ENCODE results near the gene ELAPOR2.
"Not testable (repeated sequence)": the region's sequence is repeated elsewhere in the genome, so short reads cannot be mapped to it uniquely, and the experiment has no call there.

The ELAPOR2 gene

GRCh38 chr7:87059525-87060287, at the start of gene ELAPOR2:
TSS of gene ELAPOR2 (minus strand) at chr7:87059654. CDS start at chr7:87059513, 141 bp downstream.
- TF ChIP-seq CTCF (IDR thresholded peaks at IDR 0.05) = peak; percentile 27
- Histone ChIP-seq H3K4me3 (peak within 1 kb of the TSS; percentile 75), H3K27ac (peak within 1 kb of the TSS; percentile 62 to 73)
- peak; percentile 79 for DNase-seq (ENCODE audit: low spot score)

- Histone ChIP-seq H3K27ac (no peak overlapping the region), H3K4me3 (no peak overlapping the region)
- no peak for TF ChIP-seq CTCF (IDR thresholded peaks at IDR 0.05)
- no peak for DNase-seq (ENCODE audit: low spot score)
Observed at GRCh38 chr7:87107949-87108776, 48.7 kb upstream of the ELAPOR2 start.

- no peak for DNase-seq (ENCODE audit: low spot score)
- H3K4me3 ChIP-seq = no peak overlapping the region
- no peak overlapping the region for H3K27ac ChIP-seq
- TF ChIP-seq CTCF (IDR thresholded peaks at IDR 0.05) = no peak
Observed at GRCh38 chr7:87106974-87107612, 47.6 kb upstream of the ELAPOR2 start.

- no peak overlapping the region for H3K4me3 ChIP-seq
- DNase-seq (ENCODE audit: low spot score) = no peak
- no peak for TF ChIP-seq CTCF (IDR thresholded peaks at IDR 0.05)
- H3K27ac ChIP-seq = no peak overlapping the region
Observed at GRCh38 chr7:87105401-87105800, 45.9 kb upstream of the ELAPOR2 start.

- H3K4me3 ChIP-seq = no peak overlapping the region
- no peak for TF ChIP-seq CTCF (IDR thresholded peaks at IDR 0.05)
- no peak overlapping the region for H3K27ac ChIP-seq
- DNase-seq (ENCODE audit: low spot score) = no peak
Observed at GRCh38 chr7:87100326-87100725, 40.9 kb upstream of the ELAPOR2 start.

GRCh38 chr7:87097375-87097774, 37.9 kb upstream of the ELAPOR2 start:
- H3K4me3 ChIP-seq; DNase-seq (ENCODE audit: low spot score); H3K27ac ChIP-seq: not testable (repeated sequence)

GRCh38 chr7:87094322-87094721, 34.9 kb upstream of the ELAPOR2 start:
- no peak for DNase-seq (ENCODE audit: low spot score)
- TF ChIP-seq CTCF (IDR thresholded peaks at IDR 0.05) = no peak
- no peak overlapping the region for H3K27ac ChIP-seq
- H3K4me3 ChIP-seq = no peak overlapping the region
